ENCODE results near the gene SUCLA2. TPM values are rescaled to one million over a fixed set of nuclear protein-coding genes. Genes with fewer than 3 reads are reported as not detected.

SUCLA2 gene
- total RNA-seq, 1 experiment from 2014 or later = 51.2 TPM

- no peak for DNase-seq (ENCODE audit: extremely low read depth, low read depth)
These were observed 96.2 kb downstream of the SUCLA2 start for GRCh38 chr13:47904891-47905290.

- peak; percentile 59 for DNase-seq (ENCODE audit: extremely low read depth, low read depth)
These were observed 96.8 kb downstream of the SUCLA2 start for GRCh38 chr13:47904241-47904640.

- no peak for DNase-seq (ENCODE audit: extremely low read depth, low read depth)
These were observed 97.2 kb downstream of the SUCLA2 start for GRCh38 chr13:47903836-47904235.

- no peak for DNase-seq (ENCODE audit: extremely low read depth, low read depth)
These were observed 99.6 kb downstream of the SUCLA2 start for GRCh38 chr13:47901441-47901840.

GRCh38 chr13:47898080-47898479 lies 103.0 kb downstream of the SUCLA2 start:
- no peak for DNase-seq (ENCODE audit: extremely low read depth, low read depth)

GRCh38 chr13:47897411-47898050 lies 103.5 kb downstream of the SUCLA2 start:
- no peak for DNase-seq (ENCODE audit: extremely low read depth, low read depth)

- no peak for DNase-seq (ENCODE audit: extremely low read depth, low read depth)
These were observed 104.5 kb downstream of the SUCLA2 start for GRCh38 chr13:47896546-47896945.

- DNase-seq (ENCODE audit: extremely low read depth, low read depth) = no peak
These were observed 105.0 kb downstream of the SUCLA2 start for GRCh38 chr13:47896111-47896510.

- no peak for DNase-seq (ENCODE audit: extremely low read depth, low read depth)
These were observed 107.5 kb downstream of the SUCLA2 start for GRCh38 chr13:47893527-47893926.

Other genes with a start within 250 kb of the SUCLA2 start
- gene NUDT15, start 36.5 kb upstream of the SUCLA2 start, total RNA-seq (2014; rRNA removed; shearing (Covaris generic)) = 21.9 and 25.9 TPM in 2 replicates
- gene MED4, start 93.8 kb upstream of the SUCLA2 start, total RNA-seq (2014; rRNA removed; shearing (Covaris generic)) = 20.6 and 24.1 TPM in 2 replicates
- gene ITM2B, start 231.9 kb upstream of the SUCLA2 start, total RNA-seq (2014; rRNA removed; shearing (Covaris generic)) = 140 TPM in 2 replicates

Data from NCI-H460 (cell line).